Right renal pelvis (tissue), 4 donors: ENCODE measurements around the gene MYH7B. TPM values are rescaled to one million over a fixed set of nuclear protein-coding genes. Genes with fewer than 3 reads are reported as not detected.

ENCODE experiments used
- DNase-seq, 4 donors: peaks; one replicate each; pipeline ENCODE4 v3.0.0-alpha.2; 2013; ENCODE audit warnings: low read depth in 4 of 4, low spot score in 3 of 4, missing footprints in 1 of 4
- polyA plus RNA-seq, 4 donors: library from polyadenylated mRNA; unstranded; fragments of 120-200 nt; gene quantifications; one replicate each; pipeline ENCODE4 v1.2.1, GENCODE V29; 2013; ENCODE audit not compliant: insufficient read length in 4 of 4

Gene MYH7B
- polyA plus RNA-seq, 4 donors: 0.79 to 1.9 (median 1.3) TPM

GRCh38 chr20:34943808-34944567 lies 11.7 kb upstream of the MYH7B start:
- DNase-seq: no peak

- DNase-seq: no peak
Observed at GRCh38 chr20:34945315-34946077, 10.2 kb upstream of the MYH7B start.

- no peak for DNase-seq
Observed at GRCh38 chr20:34946661-34947060, 9.0 kb upstream of the MYH7B start.

- DNase-seq: no peak
Observed at GRCh38 chr20:34947336-34947735, 8.3 kb upstream of the MYH7B start.

GRCh38 chr20:34948030-34948429 lies 7.6 kb upstream of the MYH7B start:
- no peak for DNase-seq

GRCh38 chr20:34949120-34949519 lies 6.5 kb upstream of the MYH7B start:
- no peak for DNase-seq

GRCh38 chr20:34951252-34951651 lies 4.4 kb upstream of the MYH7B start:
- no peak for DNase-seq

GRCh38 chr20:34951652-34952051 lies 4.0 kb upstream of the MYH7B start:
- no peak for DNase-seq

- peak in 3 of 4 donors; percentile 33 to 47 (median 43) for DNase-seq
Observed at GRCh38 chr20:34952671-34953070, 3.0 kb upstream of the MYH7B start.

- DNase-seq: no peak
Observed at GRCh38 chr20:34953960-34954359, 1.7 kb upstream of the MYH7B start.

GRCh38 chr20:34954904-34955230 lies 801 bp upstream of the MYH7B start:
- no peak for DNase-seq

- DNase-seq: no peak
Observed at GRCh38 chr20:34956041-34956458, 382 bp downstream of the MYH7B start.

- no peak for DNase-seq
Observed at GRCh38 chr20:34956751-34957472, 1.2 kb downstream of the MYH7B start.

- no peak for DNase-seq
Observed at GRCh38 chr20:34964486-34964885, 8.8 kb downstream of the MYH7B start.

- DNase-seq: no peak
Observed at GRCh38 chr20:34965051-34965450, 9.4 kb downstream of the MYH7B start.

GRCh38 chr20:34967421-34967820 lies 11.8 kb downstream of the MYH7B start:
- DNase-seq: no peak

GRCh38 chr20:34968042-34968775 lies 12.5 kb downstream of the MYH7B start:
- DNase-seq: no peak

- no peak for DNase-seq
Observed at GRCh38 chr20:34970193-34970840, 14.6 kb downstream of the MYH7B start.

- DNase-seq: no peak
Observed at GRCh38 chr20:34970846-34971560, 15.3 kb downstream of the MYH7B start.
